Activated T-cell treated with anti-CD3 and anti-CD28 coated beads, Interleukin-2, amount 50 U/mL, for 72 hours (primary cell): ENCODE results near the gene COL9A3. TPM values are rescaled to one million over a fixed set of nuclear protein-coding genes. Genes with fewer than 3 reads are reported as not detected.

Source experiments
- ATAC-seq, 2 donors: fragments of 150-1000 bp; cut with Tn5 transposase; replicated peaks in 1 of 2; 2 replicates each; pipeline ENCODE4 v1.10.0; 2021; ENCODE audit warnings: moderate library complexity in 2 of 2, mild to moderate bottlenecking in 1 of 2
- DNase-seq, 2 donors: peaks; one replicate each; pipeline ENCODE4 v3.0.0; 2021 to 2022; ENCODE audit warnings: mixed read lengths in 1 of 2
- H3K27ac Mint-ChIP-seq: one replicate; pipeline ENCODE4 v1.8.0; 2022; ENCODE audit warnings: mild to moderate bottlenecking, moderate library complexity, mixed read lengths
- H3K27me3 Mint-ChIP-seq: one replicate; pipeline ENCODE4 v1.8.0; 2022; ENCODE audit warnings: low read depth, mixed read lengths
- H3K36me3 Mint-ChIP-seq, 2 donors: one replicate each; pipeline ENCODE4 v1.8.0; 2022; ENCODE audit warnings: mixed read lengths in 2 of 2, mild to moderate bottlenecking in 1 of 2; ENCODE audit not compliant: insufficient read depth in 2 of 2
- H3K4me1 Mint-ChIP-seq: one replicate; pipeline ENCODE4 v1.8.0; 2022; ENCODE audit warnings: low read depth, mixed read lengths
- H3K4me3 Mint-ChIP-seq, 2 donors: one replicate each; pipeline ENCODE4 v1.8.0; 2022; ENCODE audit warnings: mild to moderate bottlenecking in 2 of 2, mixed read lengths in 2 of 2, moderate library complexity in 2 of 2
- H3K9me3 Mint-ChIP-seq, 2 donors: one replicate each; pipeline ENCODE4 v1.8.0; 2022; ENCODE audit warnings: mixed read lengths in 2 of 2
- total RNA-seq, 2 donors: library from RNA; stranded (reverse); gene quantifications; one replicate each; pipeline ENCODE4 v1.2.3, GENCODE V29; 2022

Gene COL9A3
- total RNA-seq, 2 donors from 2014 or later = 0.31 to 0.46 TPM

DNA sequence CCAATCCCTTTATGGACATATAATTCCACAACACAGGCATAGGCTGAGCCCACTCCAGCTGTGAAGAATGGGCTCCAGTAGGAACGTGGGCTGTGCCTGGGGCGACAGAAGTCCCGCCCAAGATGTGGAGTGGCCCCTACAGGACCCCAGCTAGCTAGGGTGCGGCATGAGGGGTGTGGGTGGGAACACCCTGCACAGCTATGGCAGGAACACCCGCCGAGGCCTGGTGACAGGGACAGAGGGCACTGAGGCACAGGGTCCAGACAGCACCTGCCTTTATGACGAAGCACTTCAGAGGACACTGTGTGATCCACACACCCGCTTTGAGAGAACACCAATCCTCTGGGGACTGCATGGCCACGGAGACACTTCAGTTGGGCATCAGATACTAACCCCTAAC is 73.0 kb downstream of the COL9A3 start:
- Mint-ChIP-seq H3K4me1 (peaks cover 52% of the 10 kb centered on the region), H3K4me3 (no peak overlapping the region), H3K9me3 (no peaks in the 10 kb centered on the region), H3K36me3 (peaks cover 8 to 48% of the 10 kb centered on the region in 2 donors), H3K27ac (no peak overlapping the region), H3K27me3 (no peaks in the 10 kb centered on the region)
- ATAC-seq = no peak
- DNase-seq = no peak

DNA sequence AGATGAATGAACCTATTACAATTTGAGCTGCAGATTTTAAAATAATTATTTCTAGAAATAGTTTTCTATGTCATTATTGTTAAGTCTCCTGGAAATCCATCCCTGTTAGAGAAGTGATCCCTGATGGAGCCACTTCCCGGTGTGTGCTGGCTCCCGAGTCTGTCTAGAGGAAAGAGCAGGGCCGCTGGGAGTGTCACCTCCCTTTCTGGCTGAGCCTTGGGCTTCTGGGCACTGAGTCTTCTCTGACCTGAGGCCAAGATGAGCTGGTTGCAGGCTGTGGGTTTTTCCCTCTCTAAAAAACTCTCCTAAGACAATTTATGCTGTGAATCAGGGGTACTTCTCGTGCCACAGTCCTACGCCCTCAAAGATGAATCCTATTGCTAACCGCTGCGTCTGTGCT is 73.6 kb downstream of the COL9A3 start:
- ATAC-seq = no peak
- no peak for DNase-seq
- H3K27ac Mint-ChIP-seq = no peak overlapping the region
- H3K9me3 Mint-ChIP-seq = no peaks in the 10 kb centered on the region
- H3K4me3 Mint-ChIP-seq = no peak overlapping the region
- H3K4me1 Mint-ChIP-seq = peaks cover 52% of the 10 kb centered on the region
- peaks cover 10 to 52% of the 10 kb centered on the region in 2 donors for H3K36me3 Mint-ChIP-seq
- H3K27me3 Mint-ChIP-seq = no peaks in the 10 kb centered on the region

Other genes with a start within 250 kb of the COL9A3 start
- gene SLCO4A1, start 174.5 kb upstream of the COL9A3 start, total RNA-seq = 10 to 100 TPM; 26.1 to 34.6 TPM
- not detected for gene NTSR1, start 108.2 kb upstream of the COL9A3 start, total RNA-seq
- 10 to 100 TPM; 14.1 to 14.7 TPM for gene MRGBP, start 20.6 kb upstream of the COL9A3 start, total RNA-seq
- gene OGFR, start 12.2 kb upstream of the COL9A3 start, total RNA-seq = 10 to 100 TPM; 42.9 to 44.9 TPM
- gene TCFL5, start 44.8 kb downstream of the COL9A3 start, total RNA-seq = 1 to 10 TPM; 4.4 to 4.9 TPM
- 10 to 100 TPM; 50.0 TPM for gene DIDO1, start 109.5 kb downstream of the COL9A3 start, total RNA-seq
- gene GID8, start 121.1 kb downstream of the COL9A3 start, total RNA-seq = 10 to 100 TPM; 36.0 to 47.2 TPM
- 10 to 100 TPM; 10.2 to 11.8 TPM for gene SLC17A9, start 135.7 kb downstream of the COL9A3 start, total RNA-seq
- not detected for gene BHLHE23, start 189.9 kb downstream of the COL9A3 start, total RNA-seq